Mesenchymal stem cell (in vitro differentiated cells and primary cell): ENCODE results near the gene SPTBN1.
"Not testable (repeated sequence)": the region's sequence is repeated elsewhere in the genome, so short reads cannot be mapped to it uniquely, and the experiment has no call there.

Experiments used
- DNase-seq: peaks from one replicate; pipeline ENCODE4 v3.0.0-alpha.2; 2013
- H2AFZ ChIP-seq: one replicate; pipeline ENCODE4 v1.6.1; 2013; ENCODE audit warnings: low read depth, mild to moderate bottlenecking, control low read depth, inconsistent platforms, low read length, moderate library complexity
- H2AK5ac ChIP-seq: 2 replicates; pipeline ENCODE4 v1.6.1; 2013; ENCODE audit warnings: low read length, moderate library complexity, mild to moderate bottlenecking, inconsistent platforms; ENCODE audit not compliant: severe bottlenecking
- H2BK120ac ChIP-seq: one replicate; pipeline ENCODE4 v1.6.1; 2013; ENCODE audit warnings: low read depth, mild to moderate bottlenecking, inconsistent platforms, low read length, moderate library complexity
- H2BK12ac ChIP-seq, 2 experiments: one replicate each; pipeline ENCODE4 v1.6.1; 2013; ENCODE audit warnings: inconsistent platforms in 2 of 2, low read length in 2 of 2, mild to moderate bottlenecking in 2 of 2, moderate library complexity in 2 of 2, control low read depth in 1 of 2
- H2BK15ac ChIP-seq: one replicate; pipeline ENCODE4 v1.6.1; 2013; ENCODE audit warnings: mild to moderate bottlenecking, low read depth, inconsistent platforms; ENCODE audit not compliant: poor library complexity, severe bottlenecking
- H2BK5ac ChIP-seq: 2 replicates; pipeline ENCODE4 v1.6.1; 2013; ENCODE audit warnings: low read depth, mild to moderate bottlenecking, low read length, control low read depth, inconsistent platforms; ENCODE audit not compliant: poor library complexity, severe bottlenecking
- H3K14ac ChIP-seq, 2 experiments: one replicate each; pipeline ENCODE4 v1.6.1; 2013; ENCODE audit warnings: inconsistent platforms in 2 of 2, low read length in 2 of 2, control low read depth in 1 of 2, mild to moderate bottlenecking in 1 of 2, moderate library complexity in 1 of 2
- H3K18ac ChIP-seq, 2 experiments: one replicate each; pipeline ENCODE4 v1.6.1; 2013; ENCODE audit warnings: inconsistent platforms in 2 of 2, low read length in 2 of 2, control low read depth in 1 of 2, low read depth in 1 of 2, mild to moderate bottlenecking in 1 of 2
- H3K23ac ChIP-seq, 2 experiments: one replicate each; pipeline ENCODE4 v1.6.1; 2013; ENCODE audit warnings: inconsistent platforms in 2 of 2, low read length in 2 of 2, mild to moderate bottlenecking in 2 of 2, moderate library complexity in 2 of 2, control low read depth in 1 of 2
- H3K27ac ChIP-seq: 2 replicates; pipeline ENCODE4 v1.5.1; 2013; ENCODE audit warnings: mild to moderate bottlenecking, moderate library complexity, low read length, control low read depth, inconsistent platforms; ENCODE audit not compliant: poor library complexity, severe bottlenecking
- H3K27me3 ChIP-seq, 2 experiments: 2 replicates each; pipeline versions ENCODE4 v1.6.1 to v1.7.0; 2013; ENCODE audit warnings: low read length in 2 of 2, mild to moderate bottlenecking in 2 of 2, moderate library complexity in 2 of 2, control low read depth in 1 of 2, inconsistent platforms in 1 of 2; ENCODE audit not compliant: control insufficient read depth in 1 of 2, insufficient read depth in 1 of 2
- H3K36me3 ChIP-seq, 2 experiments: 2 replicates each; pipeline versions ENCODE4 v1.6.1 to v1.7.0; 2013; ENCODE audit warnings: low read length in 2 of 2, control low read depth in 1 of 2, inconsistent platforms in 1 of 2, low read depth in 1 of 2, mild to moderate bottlenecking in 1 of 2; ENCODE audit not compliant: insufficient read depth in 2 of 2, control insufficient read depth in 1 of 2
- H3K4ac ChIP-seq, 2 experiments: one replicate each; pipeline ENCODE4 v1.6.1; 2013; ENCODE audit warnings: inconsistent platforms in 2 of 2, low read length in 2 of 2, mild to moderate bottlenecking in 2 of 2, moderate library complexity in 2 of 2, control low read depth in 1 of 2, low read depth in 1 of 2
- H3K4me1 ChIP-seq: 2 replicates; pipeline ENCODE4 v1.6.1; 2013; ENCODE audit warnings: low read depth, low read length, control low read depth; ENCODE audit not compliant: control insufficient read depth, insufficient read depth
- H3K4me2 ChIP-seq: 2 replicates; pipeline ENCODE4 v1.6.1; 2013; ENCODE audit warnings: low read length, mild to moderate bottlenecking, inconsistent platforms; ENCODE audit not compliant: poor library complexity, severe bottlenecking
- H3K4me3 ChIP-seq, 2 experiments: 2 replicates each; pipeline versions ENCODE4 v1.5.1 to v1.7.0; 2013; ENCODE audit warnings: low read length in 2 of 2, mild to moderate bottlenecking in 2 of 2, control low read depth in 1 of 2, low read depth in 1 of 2; ENCODE audit not compliant: insufficient read depth in 1 of 2
- H3K79me1 ChIP-seq: replicated peaks from 2 replicates; pipeline ENCODE4 v1.6.1; 2013; ENCODE audit warnings: mild to moderate bottlenecking, control low read depth, low read length, inconsistent platforms; ENCODE audit not compliant: poor library complexity, severe bottlenecking
- H3K9ac ChIP-seq: 2 replicates; pipeline ENCODE4 v1.7.0; 2013; ENCODE audit warnings: mild to moderate bottlenecking, low read length, moderate library complexity
- H3K9me3 ChIP-seq: 2 replicates; pipeline ENCODE4 v1.7.0; 2013; ENCODE audit warnings: mild to moderate bottlenecking, low read length; ENCODE audit not compliant: control insufficient read depth
- H4K8ac ChIP-seq: one replicate; pipeline ENCODE4 v1.6.1; 2013; ENCODE audit warnings: inconsistent platforms, mild to moderate bottlenecking, low read length, moderate library complexity
- H4K91ac ChIP-seq: one replicate; pipeline ENCODE4 v1.6.1; 2013; ENCODE audit warnings: mild to moderate bottlenecking, low read length, inconsistent platforms
- WGBS: methylation state at CpG from one replicate; pipeline ENCODE4 v1.1.7; 2013; ENCODE audit warnings: mixed read lengths; 5-methylcytosine and 5-hydroxymethylcytosine counted together

SPTBN1 gene

GRCh38 chr2:54528311-54528955 lies 72.3 kb downstream of the SPTBN1 start:
- Histone ChIP-seq H2BK5ac (no peak overlapping the region), H3K23ac (no peak overlapping the region), H2BK15ac (no peak overlapping the region), H4K91ac (no peak overlapping the region), H3K27ac (peak overlapping the region; percentile 96), H3K36me3 (peaks cover 14 to 51% of the 10 kb centered on the region in 2 experiments), H2BK120ac (no peak overlapping the region), H3K27me3 (no peaks in the 10 kb centered on the region), H3K18ac (no peak overlapping the region), H2BK12ac (no peak overlapping the region), H2AK5ac (peak overlapping the region; percentile 86), H3K9ac (no peak overlapping the region), H3K9me3 (no peaks in the 10 kb centered on the region), H2AFZ (no peak overlapping the region), H4K8ac (no peak overlapping the region), H3K4ac (no peak overlapping the region), H3K14ac (no peak overlapping the region), H3K79me1 (peaks cover 5% of the 10 kb centered on the region), H3K4me3 (no peak overlapping the region), H3K4me2 (no peak overlapping the region), H3K4me1 (peaks cover 27% of the 10 kb centered on the region)
- DNase-seq, result no peak
- WGBS, result no CpG with 5 or more reads among the region's 1 CpG

- not testable (repeated sequence) for H3K23ac ChIP-seq, H3K4me3 ChIP-seq, H2AFZ ChIP-seq, H4K91ac ChIP-seq, H3K9me3 ChIP-seq, DNase-seq, H3K18ac ChIP-seq, H3K27me3 ChIP-seq, H4K8ac ChIP-seq, H3K14ac ChIP-seq, H3K4ac ChIP-seq, H2BK12ac ChIP-seq, H2BK120ac ChIP-seq, H2BK15ac ChIP-seq, H3K79me1 ChIP-seq, H3K9ac ChIP-seq, H3K4me2 ChIP-seq
- WGBS, result 100% methylated on average over 1 of the region's 1 CpG
- peaks cover 24% of the 10 kb centered on the region for H3K4me1 ChIP-seq
- peaks cover 14 to 59% of the 10 kb centered on the region in 2 experiments for H3K36me3 ChIP-seq
- peak overlapping the region; percentile 89 for H3K27ac ChIP-seq
- peak overlapping the region; percentile 90 for H2AK5ac ChIP-seq
- peak overlapping the region; percentile 68 for H2BK5ac ChIP-seq
Measured at GRCh38 chr2:54529518-54529917, 73.4 kb downstream of the SPTBN1 start.

- H2BK15ac ChIP-seq, result no peak overlapping the region
- H2BK120ac ChIP-seq, result no peak overlapping the region
- 67% methylated on average over 1 of the region's 2 CpGs for WGBS
- H3K4me3 ChIP-seq, result no peak overlapping the region
- peaks cover 7% of the 10 kb centered on the region for H3K79me1 ChIP-seq
- H3K9me3 ChIP-seq, result no peaks in the 10 kb centered on the region
- no peak overlapping the region for H2BK12ac ChIP-seq
- no peak for DNase-seq
- no peak overlapping the region for H4K8ac ChIP-seq
- peaks cover 23% of the 10 kb centered on the region for H3K4me1 ChIP-seq
- no peak overlapping the region for H3K4me2 ChIP-seq
- H4K91ac ChIP-seq, result no peak overlapping the region
- H3K18ac ChIP-seq, result no peak overlapping the region
- H3K27ac ChIP-seq, result peak overlapping the region; percentile 63
- no peak overlapping the region for H2BK5ac ChIP-seq
- H3K4ac ChIP-seq, result no peak overlapping the region
- H2AFZ ChIP-seq, result no peak overlapping the region
- peaks cover 14 to 63% of the 10 kb centered on the region in 2 experiments for H3K36me3 ChIP-seq
- no peak overlapping the region for H3K14ac ChIP-seq
- no peaks in the 10 kb centered on the region for H3K27me3 ChIP-seq
- peak overlapping the region; percentile 90 for H2AK5ac ChIP-seq
- H3K23ac ChIP-seq, result no peak overlapping the region
- H3K9ac ChIP-seq, result no peak overlapping the region
Measured at GRCh38 chr2:54529935-54530334, 73.8 kb downstream of the SPTBN1 start.

- DNase-seq, result peak; percentile 64
- H4K91ac ChIP-seq, result no peak overlapping the region
- H2BK120ac ChIP-seq, result no peak overlapping the region
- H2AFZ ChIP-seq, result no peak overlapping the region
- no peak overlapping the region for H2BK12ac ChIP-seq
- H3K27ac ChIP-seq, result peak overlapping the region; percentile 56
- peaks cover 11 to 71% of the 10 kb centered on the region in 2 experiments for H3K36me3 ChIP-seq
- H3K4me2 ChIP-seq, result no peak overlapping the region
- H3K9me3 ChIP-seq, result no peaks in the 10 kb centered on the region
- no peak overlapping the region for H3K4me3 ChIP-seq
- H3K4me1 ChIP-seq, result peaks cover 16% of the 10 kb centered on the region
- H3K9ac ChIP-seq, result peak overlapping the region; percentile 28
- H3K23ac ChIP-seq, result no peak overlapping the region
- no peak overlapping the region for H4K8ac ChIP-seq
- peaks cover 5% of the 10 kb centered on the region for H3K79me1 ChIP-seq
- no peaks in the 10 kb centered on the region for H3K27me3 ChIP-seq
- H3K4ac ChIP-seq, result no peak overlapping the region
- peak overlapping the region; percentile 64 for H2AK5ac ChIP-seq
- H2BK15ac ChIP-seq, result no peak overlapping the region
- peak overlapping the region in 1 of 2 experiments; percentile 0 for H3K18ac ChIP-seq
- H2BK5ac ChIP-seq, result peak overlapping the region; percentile 20
- no peak overlapping the region for H3K14ac ChIP-seq
- 36% methylated on average over 4 of the region's 5 CpGs for WGBS
Measured at GRCh38 chr2:54531558-54531957, 75.4 kb downstream of the SPTBN1 start.
